Embryonic facial prominence (tissue), 1 donor: Measurements from ENCODE around the gene KBTBD12.

ENCODE experiments used
- DNase-seq: peaks from one replicate; pipeline ENCODE4 v3.0.0-alpha.2; 2016; ENCODE audit errors: extremely low spot score

KBTBD12 gene

DNA sequence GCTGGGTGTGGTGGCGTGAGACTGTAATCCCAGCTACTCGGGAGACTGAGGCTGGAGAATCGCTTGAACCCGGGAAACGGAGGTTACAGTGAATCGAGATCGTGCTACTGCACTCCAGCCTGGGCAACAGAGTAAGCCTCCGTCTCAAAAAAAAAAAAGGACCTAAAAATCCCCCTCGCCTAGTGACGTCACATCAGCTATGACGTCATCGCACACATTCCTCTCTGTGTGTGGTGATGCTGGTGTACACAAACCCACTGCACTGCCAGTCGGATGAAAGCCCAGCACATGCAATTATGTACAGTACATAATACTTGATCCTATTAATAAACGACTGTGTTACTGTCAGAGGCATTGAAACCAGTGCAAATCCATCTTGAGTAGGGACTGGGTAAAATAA lies 97.0 kb downstream of the KBTBD12 start:
- DNase-seq = no peak

DNA sequence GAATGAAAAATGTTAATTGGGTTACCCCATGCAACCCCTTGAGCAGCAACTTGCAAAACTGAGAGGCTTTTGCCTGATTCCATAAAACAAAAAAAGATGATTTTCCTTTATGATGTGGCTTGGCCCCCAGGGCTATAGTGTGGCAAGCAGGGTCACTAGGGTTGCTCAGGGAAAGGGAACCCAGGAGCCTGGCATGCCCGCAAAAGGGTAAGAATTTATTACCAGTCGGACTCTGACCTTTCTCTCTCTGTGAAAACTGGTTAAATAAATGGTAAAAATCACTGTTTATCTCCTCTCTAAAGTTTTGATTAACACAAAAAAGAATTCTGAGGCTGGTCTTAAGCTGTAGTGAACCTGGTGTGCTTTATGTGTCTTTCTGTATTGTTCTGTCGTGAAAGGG lies 99.5 kb downstream of the KBTBD12 start:
- DNase-seq = no peak

GRCh38 chr3:128016502-128016901 lies 101.5 kb downstream of the KBTBD12 start:
- no peak for DNase-seq

DNA sequence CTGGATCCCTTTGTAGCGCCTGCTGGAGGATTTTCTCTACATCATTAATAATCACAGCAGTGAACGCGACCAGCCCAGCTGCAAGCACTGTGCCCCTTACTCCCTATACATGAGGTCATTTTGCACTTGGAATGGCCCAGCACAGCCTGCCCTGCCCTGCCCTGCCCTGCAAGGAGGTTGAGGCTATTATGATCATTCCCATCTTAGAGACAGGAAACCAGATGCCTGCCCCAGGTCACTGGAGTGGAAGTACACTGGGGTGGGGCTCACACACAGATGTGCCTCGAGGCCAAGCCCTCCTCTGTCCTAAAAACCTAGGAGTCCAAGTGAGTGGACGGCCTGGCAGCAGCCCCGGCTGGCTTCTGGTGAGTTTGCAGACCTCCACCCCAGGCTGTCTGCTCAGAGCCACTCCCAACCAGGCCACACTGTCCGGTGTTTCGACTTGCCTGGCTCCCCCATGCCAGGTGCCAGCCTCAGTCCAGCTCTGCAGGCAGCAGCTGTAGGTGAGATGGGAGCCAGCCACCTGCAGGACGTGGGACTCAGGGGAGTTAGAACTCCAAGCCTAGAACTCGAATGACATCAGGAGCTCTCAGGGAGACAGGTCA lies 106.8 kb downstream of the KBTBD12 start:
- DNase-seq = no peak

DNA sequence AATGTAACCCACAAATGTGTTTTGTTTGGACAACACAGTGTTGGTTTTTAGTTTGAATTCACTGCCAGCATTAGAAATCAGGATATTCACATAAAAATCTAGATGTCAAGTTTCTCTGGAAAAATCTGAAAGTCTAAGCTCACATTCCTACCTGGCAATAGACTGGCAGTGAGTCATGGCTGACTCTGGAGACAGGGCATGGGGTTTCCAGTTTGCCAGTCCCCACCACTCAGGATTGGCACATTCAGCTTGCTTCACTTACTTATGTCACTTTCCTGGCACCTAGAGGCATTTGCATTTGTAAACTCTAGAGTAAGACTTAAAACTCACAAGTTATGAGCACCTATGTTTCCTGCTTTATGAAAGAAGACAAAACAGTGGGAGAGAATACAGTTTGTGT lies 118.1 kb downstream of the KBTBD12 start:
- DNase-seq = no peak

GRCh38 chr3:128036119-128036518 lies 121.1 kb downstream of the KBTBD12 start:
- no peak for DNase-seq
